GM12878 (cell line): ENCODE data around the gene WDR45B. TPM values are rescaled to one million over a fixed set of nuclear protein-coding genes. Genes with fewer than 3 reads are reported as not detected.

ENCODE experiments used
- ATAC-seq: fragments of 200-7000 bp; cut with Tn5 transposase; 3 replicates; pipeline ENCODE4 v1.9.1; 2020; ENCODE audit warnings: mild to moderate bottlenecking, moderate library complexity
- BruUV-seq: library from RNA; stranded (reverse); fragments of 400-500 nt; replicated peaks from 2 replicates; lab custom pipeline; 2021; lab: Mats Ljungman, UMichigan
- CTCF ChIA-PET: fragments of 300-600 bp; sonication (Branson Sonifier 250); formaldehyde crosslinking; extraction: SDS; loops from one replicate; lab custom pipeline; 2021; ENCODE audit warnings: inconsistent platforms; lab: Yijun Ruan, JAX
- POLR2A ChIA-PET: fragments of 350-600 bp; formaldehyde crosslinking; extraction: SDS; loops from one replicate; lab custom pipeline; 2021; ENCODE audit warnings: inconsistent platforms; lab: Charles Lee
- RAD21 ChIA-PET: fragments of 300-600 bp; sonication (Branson Sonifier 250); formaldehyde crosslinking; loops from one replicate; lab custom pipeline; 2023; ENCODE audit warnings: antibody characterized with exemption; ENCODE audit not compliant: unreplicated experiment; lab: Charles Lee
- SMC1A ChIA-PET: fragments of 300-600 bp; sonication (Branson Sonifier 250); formaldehyde crosslinking; loops from one replicate; lab custom pipeline; 2023; ENCODE audit not compliant: unreplicated experiment, uncharacterized antibody; lab: Charles Lee
- DNase-seq: peaks from one replicate; pipeline ENCODE4 v3.0.0-alpha.2; 2011; ENCODE audit warnings: low read depth, low spot score
- FAIRE-seq: peaks from 3 replicates; lab custom pipeline; 2011; peaks lifted over from hg19 to GRCh38; lab: Jason Lieb, UNC
- H2AFZ ChIP-seq: 2 replicates; pipeline ENCODE4 v1.6.0; 2011; ENCODE audit warnings: low read depth, low read length, control low read depth; ENCODE audit not compliant: control insufficient read depth
- H3K27ac ChIP-seq: 2 replicates; pipeline ENCODE4 v1.5.1; 2011; ENCODE audit warnings: control low read depth; ENCODE audit not compliant: control insufficient read depth, insufficient read depth
- H3K27me3 ChIP-seq, 2 experiments: replicated peaks in 1 of 2; 2 replicates each; pipeline versions ENCODE4 v1.6.0 to v1.6.1; 2011; ENCODE audit warnings: low read length in 1 of 2; ENCODE audit not compliant: control insufficient read depth in 2 of 2, insufficient read depth in 2 of 2
- H3K36me3 ChIP-seq, 2 experiments: 2 replicates each; pipeline ENCODE4 v1.5.1; 2011; ENCODE audit warnings: low read length in 1 of 2; ENCODE audit not compliant: control insufficient read depth in 2 of 2, insufficient read depth in 2 of 2
- H3K4me1 ChIP-seq: 2 replicates; pipeline ENCODE4 v1.6.1; 2011; ENCODE audit warnings: mild to moderate bottlenecking, low read length, moderate library complexity, mixed read lengths; ENCODE audit not compliant: control insufficient read depth, insufficient read depth
- H3K4me2 ChIP-seq: 2 replicates; pipeline ENCODE4 v1.6.0; 2011; ENCODE audit warnings: control low read depth; ENCODE audit not compliant: control insufficient read depth, insufficient read depth
- H3K4me3 ChIP-seq: fragments of 200-600 bp; sonication (generic); 2 replicates; pipeline ENCODE4 v1.5.1; 2016
- H3K79me2 ChIP-seq: 2 replicates; pipeline ENCODE4 v1.6.0; 2011; ENCODE audit warnings: low read length; ENCODE audit not compliant: control insufficient read depth, insufficient read depth
- H3K9ac ChIP-seq: 2 replicates; pipeline ENCODE4 v1.8.0; 2011; ENCODE audit warnings: low read length, control low read depth, mixed read lengths; ENCODE audit not compliant: control insufficient read depth, insufficient read depth
- H3K9me3 ChIP-seq: replicated peaks from 3 replicates; pipeline ENCODE4 v1.5.1; 2011; ENCODE audit warnings: mild to moderate bottlenecking, low read length; ENCODE audit not compliant: control insufficient read depth, insufficient read depth
- H4K20me1 ChIP-seq: 2 replicates; pipeline ENCODE4 v1.6.0; 2011; ENCODE audit not compliant: control insufficient read depth, insufficient read depth
- BCL11A ChIP-seq: IDR thresholded peaks from 2 replicates; pipeline ENCODE4 v1.6.1; 2011; ENCODE audit warnings: low read depth, low read length
- CBX5 ChIP-seq: sonication (generic); IDR thresholded peaks from 2 replicates; pipeline ENCODE4 v1.6.1; 2016; ENCODE audit warnings: low read depth, moderate library complexity, mild to moderate bottlenecking, inconsistent platforms
- CREB1 ChIP-seq: IDR thresholded peaks from 2 replicates; pipeline ENCODE4 v1.6.1; 2012; ENCODE audit warnings: low read depth, mild to moderate bottlenecking, inconsistent platforms
- SMAD1 ChIP-seq: fragments of 450-650 bp; IDR thresholded peaks from 2 replicates; pipeline ENCODE4 v1.6.1; 2018; ENCODE audit warnings: mild to moderate bottlenecking, low read depth; ENCODE audit not compliant: partially characterized antibody
- SREBF1 ChIP-seq: IDR thresholded peaks from 2 replicates; pipeline ENCODE4 v1.6.1; 2012; ENCODE audit warnings: mild to moderate bottlenecking, low read length
- STAT1 ChIP-seq: fragments of 450-650 bp; conservative IDR thresholded peaks from 2 replicates; pipeline ENCODE4 v1.6.1; 2014; ENCODE audit warnings: antibody characterized with exemption, mild to moderate bottlenecking
- SUPT20H ChIP-seq: IDR thresholded peaks from 2 replicates; pipeline ENCODE4 v1.6.1; 2011; ENCODE audit warnings: low read depth, mild to moderate bottlenecking, low read length, moderate library complexity, borderline replicate concordance; ENCODE audit not compliant: control insufficient read depth
- ZBTB4 ChIP-seq: fragments of 450-650 bp; formaldehyde crosslinking; IDR thresholded peaks from 2 replicates; pipeline ENCODE4 v1.4.0; 2022; ENCODE audit warnings: mild to moderate bottlenecking, moderate library complexity
- ZNF687 ChIP-seq: fragments of 450-650 bp; IDR thresholded peaks from 2 replicates; pipeline ENCODE4 v1.6.1; 2017; ENCODE audit warnings: mild to moderate bottlenecking, moderate library complexity
- WGBS: methylation state at CpG from one replicate; pipeline ENCODE4 v1.1.6; 2016; ENCODE audit warnings: low lambda C conversion rate; ENCODE audit not compliant: insufficient replicate concordance, insufficient coverage; ENCODE audit errors: missing lambda C conversion rate; 5-methylcytosine and 5-hydroxymethylcytosine counted together
- in situ Hi-C: fragments of 300-500 bp; cut with MboI; formaldehyde crosslinking; loops from 9 replicates; pipeline ENCODE4 v1.14.3; 2018; ENCODE audit warnings: mixed read lengths
- intact Hi-C: fragments of 100-400 bp; cut with micrococcal nuclease; formaldehyde crosslinking; loops from one replicate; pipeline ENCODE4 v1.14.2; 2022; ENCODE audit not compliant: unreplicated experiment
- polyA plus RNA-seq, 11 experiments: library from polyadenylated mRNA; depleted of rRNA in 4 of 11; unstranded in 6 of 11; stranded (reverse) in 5 of 11; fragments of >200 nt; fragmentation: Nextera tagmentation in 4 of 11; fragmentation: Illumina TruSeq in 1 of 11; extraction: Ambion mirVana in 4 of 11; extraction: Trizol in 1 of 11; gene quantifications; 1 replicate in 1 of 11; 2 replicates in 10 of 11; pipeline versions ENCODE4 v1.2.1 to v1.2.3, GENCODE V29; 2011 to 2016; ENCODE audit warnings: inconsistent platforms in 2 of 11, missing spikeins in 2 of 11, low read depth in 1 of 11
- total RNA-seq, 4 experiments: library from RNA; depleted of rRNA in 3 of 4; stranded (reverse); fragments of >200 nt in 3 of 4; fragmentation: Illumina TruSeq in 1 of 4; extraction: Trizol in 1 of 4; gene quantifications; 2 replicates each; pipeline versions ENCODE4 v1.2.1 to v1.2.3, GENCODE V29; 2013 to 2021

WDR45B gene
- total and polyA plus RNA-seq, 10 of the 15 experiments (the other 5 are each of a cell fraction or from before 2014, with no cell fraction given), result 1.0 to 73.7 (median 26.6) TPM

GRCh38 chr17:82667668-82668000 is 19.4 kb upstream of the WDR45B start:
- TF ChIP-seq CREB1 (no peak), BCL11A (no peak), SREBF1 (no peak)
- ChIA-PET POLR2A (no interaction called here), RAD21 (interaction anchor here (0.8 kb wide), 1 partner anchor 175 kb away, joined by 3 read pairs; no protein-coding TSS in a partner anchor), SMC1A (no interaction called here), CTCF (interaction anchor here (0.8 kb wide), 1 partner anchor 99 kb away, joined by 3 read pairs; no protein-coding TSS in a partner anchor)
- intact Hi-C loops (no loop called here), in situ Hi-C loops (no loop called here)
- Histone ChIP-seq H4K20me1 (no peaks in the 10 kb centered on the region), H3K4me2 (no peak overlapping the region), H3K27ac (no peak overlapping the region), H3K4me1 (no peaks in the 10 kb centered on the region), H3K79me2 (no peaks in the 10 kb centered on the region), H3K9ac (no peak overlapping the region), H3K36me3 (no peaks in the 10 kb centered on the region), H3K4me3 (no peak overlapping the region), H3K27me3 (no peaks in the 10 kb centered on the region), H2AFZ (no peak overlapping the region), H3K9me3 (no peaks in the 10 kb centered on the region)
- FAIRE-seq, result no peak
- 67% methylated on average over 15 of the region's 15 CpGs for whole genome bisulfite sequencing
- BruUV-seq, result no TSS peak
- no peak for ATAC-seq
- DNase-seq, result no peak

GRCh38 chr17:82666931-82667667 is 18.9 kb upstream of the WDR45B start:
- Histone ChIP-seq H4K20me1 (no peaks in the 10 kb centered on the region), H3K4me2 (no peak overlapping the region), H3K9me3 (no peaks in the 10 kb centered on the region), H3K36me3 (no peaks in the 10 kb centered on the region), H3K4me1 (no peaks in the 10 kb centered on the region), H2AFZ (no peak overlapping the region), H3K9ac (no peak overlapping the region), H3K27me3 (no peaks in the 10 kb centered on the region), H3K79me2 (no peaks in the 10 kb centered on the region), H3K4me3 (no peak overlapping the region), H3K27ac (no peak overlapping the region)
- ATAC-seq (no peak), FAIRE-seq (no peak), DNase-seq (no peak)
- POLR2A ChIA-PET, result no interaction called here
- RAD21 ChIA-PET, result interaction anchor here (0.8 kb wide), 1 partner anchor 175 kb away, joined by 3 read pairs; no protein-coding TSS in a partner anchor
- BruUV-seq, result no TSS peak
- 63% methylated on average over 26 of the region's 28 CpGs for WGBS
- CTCF ChIA-PET, result interaction anchor here (0.8 to 1.3 kb wide), 2 partner anchors 99 to 115 kb away, joined by 3 read pairs; no protein-coding TSS in a partner anchor
- in situ Hi-C loops (no loop called here), intact Hi-C loops (no loop called here)
- SMC1A ChIA-PET, result no interaction called here
- TF ChIP-seq SMAD1, result no peak
- no peak for TF ChIP-seq CBX5
- TF ChIP-seq ZBTB4 (CRISPR knock-in tag), result no peak
- no peak for TF ChIP-seq STAT1
- TF ChIP-seq SUPT20H, result no peak
- TF ChIP-seq ZNF687, result no peak
